H9 (cell line): ENCODE measurements around the gene CREB5. TPM values are rescaled to one million over a fixed set of nuclear protein-coding genes. Genes with fewer than 3 reads are reported as not detected.

Experiments
- DNase-seq: peaks from one replicate; pipeline ENCODE4 v3.0.0-alpha.2; 2017
- H2AFZ ChIP-seq: one replicate; pipeline ENCODE4 v1.6.1; 2013; ENCODE audit warnings: mild to moderate bottlenecking, low read length, control low read depth, moderate library complexity
- H2AK5ac ChIP-seq: 2 replicates; pipeline ENCODE4 v1.6.1; 2013; ENCODE audit warnings: low read length, control low read depth, mixed read lengths; ENCODE audit not compliant: insufficient read length
- H2BK120ac ChIP-seq: one replicate; pipeline ENCODE4 v1.6.1; 2013; ENCODE audit warnings: low read depth, mild to moderate bottlenecking, low read length, control low read depth, inconsistent platforms; ENCODE audit not compliant: poor library complexity, severe bottlenecking
- H2BK12ac ChIP-seq: 2 replicates; pipeline ENCODE4 v1.6.1; 2013; ENCODE audit warnings: low read length, control low read depth, mixed read lengths, low read depth; ENCODE audit not compliant: insufficient read length
- H2BK15ac ChIP-seq: 2 replicates; pipeline ENCODE4 v1.6.1; 2013; ENCODE audit warnings: low read depth, low read length, control low read depth
- H2BK20ac ChIP-seq: one replicate; pipeline ENCODE4 v1.6.1; 2013; ENCODE audit warnings: low read depth, mild to moderate bottlenecking, low read length, control low read depth, inconsistent platforms; ENCODE audit not compliant: poor library complexity, severe bottlenecking
- H2BK5ac ChIP-seq: 2 replicates; pipeline ENCODE4 v1.6.1; 2013; ENCODE audit warnings: low read length, control low read depth, mixed read lengths; ENCODE audit not compliant: insufficient read length
- H3K14ac ChIP-seq: 2 replicates; pipeline ENCODE4 v1.6.1; 2013; ENCODE audit warnings: low read length, control low read depth; ENCODE audit not compliant: insufficient read depth
- H3K18ac ChIP-seq: 2 replicates; pipeline ENCODE4 v1.6.1; 2013; ENCODE audit warnings: low read depth, mild to moderate bottlenecking, mixed read lengths, low read length, control low read depth; ENCODE audit not compliant: insufficient read length
- H3K23ac ChIP-seq: 2 replicates; pipeline ENCODE4 v1.6.1; 2013; ENCODE audit warnings: low read length, control low read depth, mixed read lengths, low read depth; ENCODE audit not compliant: insufficient read length
- H3K23me2 ChIP-seq: 2 replicates; pipeline ENCODE4 v1.6.1; 2013; ENCODE audit warnings: low read depth, mild to moderate bottlenecking, mixed read lengths, low read length, control low read depth; ENCODE audit not compliant: insufficient read length, poor library complexity, severe bottlenecking
- H3K27ac ChIP-seq: 2 replicates; pipeline ENCODE4 v1.5.1; 2013; ENCODE audit warnings: low read length, control low read depth, mixed read lengths, low read depth; ENCODE audit not compliant: insufficient read length
- H3K27me3 ChIP-seq: 2 replicates; pipeline ENCODE4 v1.6.1; 2013; ENCODE audit warnings: low read length, control low read depth, inconsistent platforms; ENCODE audit not compliant: insufficient read depth
- H3K4ac ChIP-seq: 2 replicates; pipeline ENCODE4 v1.6.1; 2013; ENCODE audit warnings: low read depth, mild to moderate bottlenecking, control low read depth, inconsistent platforms, low read length, moderate library complexity
- H3K4me1 ChIP-seq: 2 replicates; pipeline ENCODE4 v1.6.1; 2013; ENCODE audit warnings: low read length, control low read depth, inconsistent platforms; ENCODE audit not compliant: insufficient read depth
- H3K4me2 ChIP-seq: 2 replicates; pipeline ENCODE4 v1.6.1; 2013; ENCODE audit warnings: low read length, control low read depth, mixed read lengths; ENCODE audit not compliant: insufficient read length, insufficient read depth
- H3K56ac ChIP-seq: 2 replicates; pipeline ENCODE4 v1.6.1; 2013; ENCODE audit warnings: low read depth, mild to moderate bottlenecking, mixed read lengths, low read length, control low read depth; ENCODE audit not compliant: insufficient read length
- H3K79me1 ChIP-seq: 2 replicates; pipeline ENCODE4 v1.6.1; 2013; ENCODE audit warnings: low read depth, mild to moderate bottlenecking, moderate library complexity, low read length, control low read depth, inconsistent platforms; ENCODE audit not compliant: insufficient read depth, poor library complexity, severe bottlenecking
- H3K79me2 ChIP-seq: 2 replicates; pipeline ENCODE4 v1.6.1; 2013; ENCODE audit warnings: low read length, control low read depth, inconsistent platforms; ENCODE audit not compliant: insufficient read depth
- H3K9ac ChIP-seq: 2 replicates; pipeline ENCODE4 v1.6.1; 2013; ENCODE audit warnings: low read length, control low read depth, mixed read lengths; ENCODE audit not compliant: insufficient read length; ENCODE audit errors: extremely low read depth
- H3K9me3 ChIP-seq: one replicate; pipeline ENCODE4 v1.6.1; 2013; ENCODE audit warnings: low read depth, low read length, inconsistent platforms; ENCODE audit not compliant: control insufficient read depth
- H3T11ph ChIP-seq: one replicate; pipeline ENCODE4 v1.6.1; 2013; ENCODE audit warnings: mild to moderate bottlenecking, low read length, control low read depth, inconsistent platforms
- H4K20me1 ChIP-seq: one replicate; pipeline ENCODE4 v1.6.1; 2013; ENCODE audit not compliant: control insufficient read depth, insufficient read length, insufficient read depth
- H4K5ac ChIP-seq: 2 replicates; pipeline ENCODE4 v1.6.1; 2013; ENCODE audit warnings: low read depth, mild to moderate bottlenecking, mixed read lengths, low read length, control low read depth; ENCODE audit not compliant: insufficient read length
- H4K8ac ChIP-seq: replicated peaks from 2 replicates; pipeline ENCODE4 v1.6.1; 2013; ENCODE audit warnings: low read length, control low read depth, mixed read lengths, low read depth; ENCODE audit not compliant: insufficient read length
- H4K91ac ChIP-seq: 2 replicates; pipeline ENCODE4 v1.6.1; 2013; ENCODE audit warnings: low read depth, mild to moderate bottlenecking, moderate library complexity, mixed read lengths, low read length, control low read depth; ENCODE audit not compliant: insufficient read length
- H3K27ac Mint-ChIP-seq, 3 experiments: 2 replicates in 2 of 3; 3 replicates in 1 of 3; pipeline ENCODE4 v1.8.0; 2020 to 2021; ENCODE audit warnings: mixed read lengths in 3 of 3, mild to moderate bottlenecking in 1 of 3, moderate library complexity in 1 of 3
- H3K27me3 Mint-ChIP-seq: 2 replicates; pipeline ENCODE4 v1.8.0; 2021; ENCODE audit warnings: low read depth, mild to moderate bottlenecking, moderate library complexity, mixed read lengths
- H3K36me3 Mint-ChIP-seq, 3 experiments: 2 replicates in 2 of 3; 3 replicates in 1 of 3; pipeline ENCODE4 v1.8.0; 2020 to 2021; ENCODE audit warnings: low read depth in 3 of 3, mixed read lengths in 3 of 3; ENCODE audit not compliant: insufficient read depth in 1 of 3
- H3K4me1 Mint-ChIP-seq, 2 experiments: 2 replicates each; pipeline ENCODE4 v1.8.0; 2020; ENCODE audit warnings: mixed read lengths in 2 of 2
- H3K4me3 Mint-ChIP-seq, 2 experiments: 2 replicates in 1 of 2; 3 replicates in 1 of 2; pipeline ENCODE4 v1.8.0; 2020 to 2021; ENCODE audit warnings: mild to moderate bottlenecking in 2 of 2, mixed read lengths in 2 of 2, moderate library complexity in 1 of 2
- H3K9me3 Mint-ChIP-seq, 2 experiments: 2 replicates in 1 of 2; 3 replicates in 1 of 2; pipeline ENCODE4 v1.8.0; 2020; ENCODE audit warnings: mild to moderate bottlenecking in 2 of 2, mixed read lengths in 2 of 2, moderate library complexity in 1 of 2
- CTCF ChIP-seq: fragments of 200-600 bp; sonication (generic); conservative IDR thresholded peaks from 3 replicates; pipeline ENCODE4 v1.8.0; 2021; ENCODE audit warnings: antibody characterized with exemption, mild to moderate bottlenecking
- WGBS: extraction: QIAGEN DNeasy Blood & Tissue Kit; methylation state at CpG from one replicate; pipeline ENCODE4 v1.1.7; 2013; ENCODE audit warnings: missing lambda C conversion rate, low lambda C conversion rate, mixed read lengths; ENCODE audit not compliant: insufficient read length; ENCODE audit errors: extremely low coverage; 5-methylcytosine and 5-hydroxymethylcytosine counted together
- total RNA-seq: library from RNA; stranded (reverse); gene quantifications from 2 replicates; pipeline ENCODE4 v1.2.1, GENCODE V29; 2021

Gene CREB5
- total RNA-seq, 1 experiment from 2014 or later: 4.0 TPM

GRCh38 chr7:28375729-28376128 lies 36.6 kb upstream of the CREB5 start:
- Mint-ChIP-seq H3K27me3 (no peaks in the 10 kb centered on the region), H3K4me1 (no peaks in the 10 kb centered on the region), H3K27ac (no peak overlapping the region), H3K36me3 (no peaks in the 10 kb centered on the region; a peak in 1 of 7 replicates), H3K9me3 (no peaks in the 10 kb centered on the region), H3K4me3 (no peak overlapping the region)
- Histone ChIP-seq H3K79me2 (no peaks in the 10 kb centered on the region), H2AFZ (no peak overlapping the region), H3K4me1 (no peaks in the 10 kb centered on the region), H3K79me1 (no peaks in the 10 kb centered on the region), H3K27ac (no peak overlapping the region), H3K23ac (no peak overlapping the region), H4K20me1 (no peaks in the 10 kb centered on the region), H3K4ac (no peak overlapping the region), H2AK5ac (no peak overlapping the region), H4K91ac (no peak overlapping the region), H3K9me3 (no peaks in the 10 kb centered on the region), H3K4me2 (no peak overlapping the region), H3K56ac (no peak overlapping the region), H3T11ph (no peak overlapping the region), H3K23me2 (no peaks in the 10 kb centered on the region), H3K27me3 (no peaks in the 10 kb centered on the region), H2BK120ac (no peak overlapping the region), H4K5ac (no peak overlapping the region), H2BK5ac (no peak overlapping the region), H2BK12ac (no peak overlapping the region), H2BK20ac (no peak overlapping the region), H4K8ac (no peak overlapping the region), H2BK15ac (no peak overlapping the region), H3K14ac (no peak overlapping the region), H3K9ac (no peak overlapping the region), H3K18ac (no peak overlapping the region)
- no peak for DNase-seq
- no peak for TF ChIP-seq CTCF
- no CpG with 5 or more reads among the region's 1 CpG for WGBS
